ENCODE measurements around the gene SMAD3.

Gene SMAD3

DNA sequence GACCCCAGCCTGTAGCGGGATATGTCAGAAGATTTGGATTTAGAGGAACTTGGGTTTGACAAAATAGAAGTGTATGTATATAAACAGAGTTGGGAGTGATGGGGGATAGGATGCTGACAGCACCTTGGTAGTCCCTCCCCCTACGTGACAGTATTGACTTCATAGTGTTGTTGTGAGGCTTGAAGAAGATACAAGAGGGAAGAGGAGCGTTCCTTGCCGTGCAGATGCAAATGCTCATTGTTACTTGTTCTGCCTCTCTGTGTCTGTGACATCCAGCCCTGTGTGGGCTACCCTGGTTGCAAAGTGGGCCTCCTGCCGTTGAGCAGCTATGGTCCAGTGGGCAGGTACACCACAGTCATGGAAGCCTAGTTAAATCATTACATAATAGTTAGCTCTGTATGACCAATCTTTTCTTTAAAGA lies 45.0 kb downstream of the SMAD3 start:
- no peak for DNase-seq (ENCODE audit: low read depth)
- in situ Hi-C loops (cut with HindIII; ENCODE audit: low sequenced_read_pairs), result no loop called here
- TF ChIP-seq, protein P1, sequence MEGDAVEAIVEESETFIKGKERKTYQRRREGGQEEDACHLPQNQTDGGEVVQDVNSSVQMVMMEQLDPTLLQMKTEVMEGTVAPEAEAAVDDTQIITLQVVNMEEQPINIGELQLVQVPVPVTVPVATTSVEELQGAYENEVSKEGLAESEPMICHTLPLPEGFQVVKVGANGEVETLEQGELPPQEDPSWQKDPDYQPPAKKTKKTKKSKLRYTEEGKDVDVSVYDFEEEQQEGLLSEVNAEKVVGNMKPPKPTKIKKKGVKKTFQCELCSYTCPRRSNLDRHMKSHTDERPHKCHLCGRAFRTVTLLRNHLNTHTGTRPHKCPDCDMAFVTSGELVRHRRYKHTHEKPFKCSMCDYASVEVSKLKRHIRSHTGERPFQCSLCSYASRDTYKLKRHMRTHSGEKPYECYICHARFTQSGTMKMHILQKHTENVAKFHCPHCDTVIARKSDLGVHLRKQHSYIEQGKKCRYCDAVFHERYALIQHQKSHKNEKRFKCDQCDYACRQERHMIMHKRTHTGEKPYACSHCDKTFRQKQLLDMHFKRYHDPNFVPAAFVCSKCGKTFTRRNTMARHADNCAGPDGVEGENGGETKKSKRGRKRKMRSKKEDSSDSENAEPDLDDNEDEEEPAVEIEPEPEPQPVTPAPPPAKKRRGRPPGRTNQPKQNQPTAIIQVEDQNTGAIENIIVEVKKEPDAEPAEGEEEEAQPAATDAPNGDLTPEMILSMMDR (IDR thresholded peaks at IDR 0.05; ENCODE audit: low read depth, low read length, missing control alignments), result no peak
- H3K4me3 ChIP-seq (ENCODE audit: low read depth, low read length), result no peak overlapping the region

DNA sequence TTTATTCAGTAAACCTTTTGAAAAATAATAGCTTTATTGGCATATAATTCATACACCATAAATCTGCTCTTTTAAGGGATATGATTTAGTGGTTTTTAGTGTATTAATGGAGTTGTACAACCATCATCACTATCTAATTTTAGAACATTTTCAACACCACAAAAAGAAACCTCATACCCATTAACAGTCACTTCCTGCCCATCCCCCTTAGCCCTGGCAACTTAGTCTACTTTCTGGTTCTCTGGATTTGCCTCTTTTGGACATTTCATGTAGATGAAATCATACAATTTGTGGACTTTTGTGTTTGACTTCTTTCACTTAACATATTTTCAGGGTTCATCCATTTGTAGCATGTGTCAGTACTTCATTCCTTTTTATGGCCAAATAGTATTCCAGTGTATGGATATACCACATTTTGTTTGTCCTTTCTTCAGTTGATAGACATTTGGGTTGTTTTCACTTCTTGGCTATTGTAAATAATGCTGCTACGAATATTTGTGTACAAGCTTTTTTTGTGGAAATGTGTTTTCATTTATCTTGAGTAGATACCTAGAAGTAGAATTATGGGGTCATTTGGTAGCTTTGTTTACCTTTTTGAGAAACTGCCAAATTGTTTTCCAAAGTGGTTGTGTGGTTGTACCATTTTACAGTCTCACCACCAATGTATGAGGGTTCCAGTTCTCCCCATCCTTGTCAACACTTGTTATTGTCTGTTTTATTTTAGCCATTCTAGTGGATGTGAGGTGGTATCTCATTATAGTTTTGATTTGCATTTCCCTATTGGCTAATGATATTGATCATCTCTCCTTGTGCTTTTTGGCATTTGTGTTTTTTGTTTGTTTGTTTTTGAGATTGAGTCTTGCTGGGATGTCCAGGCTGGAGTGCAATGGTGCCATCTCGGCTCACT lies 45.8 kb downstream of the SMAD3 start:
- H3K4me3 ChIP-seq (ENCODE audit: low read depth, low read length), result no peak overlapping the region
- TF ChIP-seq, protein P1 (IDR thresholded peaks at IDR 0.05; ENCODE audit: low read depth, low read length, missing control alignments), result no peak
- DNase-seq (ENCODE audit: low read depth), result no peak
- in situ Hi-C loops (cut with HindIII; ENCODE audit: low sequenced_read_pairs), result no loop called here

DNA sequence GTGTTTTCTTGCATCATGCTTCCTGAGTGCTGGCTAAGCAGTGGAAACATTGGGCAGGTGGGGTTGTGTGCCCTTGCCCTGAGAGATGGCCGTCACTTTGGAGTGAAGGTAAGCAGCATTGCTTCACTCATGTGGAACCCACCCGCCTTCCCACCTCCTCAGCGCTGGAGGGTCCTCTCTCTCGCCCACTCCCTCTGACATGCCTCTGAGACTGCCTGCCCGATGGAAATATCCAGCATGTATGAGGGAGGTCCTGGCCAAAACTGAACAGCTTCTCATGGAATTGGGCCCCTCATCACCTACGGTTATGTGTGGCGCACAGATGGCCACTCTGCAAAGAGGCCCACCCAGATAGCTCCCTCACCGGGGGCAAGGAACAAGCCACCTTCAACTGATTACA lies 48.6 kb downstream of the SMAD3 start:
- no peak for DNase-seq (ENCODE audit: low read depth)
- H3K4me3 ChIP-seq (ENCODE audit: low read depth, low read length), result no peak overlapping the region
- in situ Hi-C loops (cut with HindIII; ENCODE audit: low sequenced_read_pairs), result no loop called here
- TF ChIP-seq, protein P1 (IDR thresholded peaks at IDR 0.05; ENCODE audit: low read depth, low read length, missing control alignments), result no peak

DNA sequence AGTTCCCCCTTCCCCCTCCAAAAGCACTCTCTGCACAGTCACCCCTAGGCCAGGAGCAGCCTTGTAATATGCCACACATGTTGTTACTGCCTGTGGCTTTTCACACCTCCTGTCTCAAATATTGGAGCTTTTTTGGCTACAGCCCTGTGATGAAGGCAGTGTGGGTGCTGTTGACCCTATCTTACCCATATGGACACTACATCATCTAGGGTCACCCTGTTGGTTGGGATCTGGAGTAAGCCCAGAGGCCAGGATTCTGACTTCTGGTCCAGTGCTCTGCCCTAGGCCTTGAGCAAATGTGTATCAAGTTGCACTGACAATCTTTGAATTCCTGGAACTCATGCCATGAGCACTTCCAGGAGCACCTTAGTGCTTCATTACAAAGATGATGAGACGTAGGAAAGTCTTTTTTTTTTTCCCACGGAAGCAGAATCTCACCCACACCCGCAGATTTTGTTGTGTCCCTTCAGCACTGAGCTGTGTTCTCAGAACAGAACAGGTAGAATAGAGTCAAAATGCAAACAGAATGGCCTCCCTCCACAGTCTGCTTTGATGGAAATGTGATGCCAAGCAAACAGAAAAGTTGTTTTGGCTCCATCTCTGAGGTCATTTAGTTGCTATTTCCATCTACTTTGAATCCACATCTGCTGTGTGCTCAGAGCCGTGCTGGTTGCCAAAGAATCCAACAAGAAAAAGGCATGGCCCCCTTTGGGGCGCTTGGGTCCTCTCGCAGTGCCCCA lies 49.6 kb downstream of the SMAD3 start:
- H3K4me3 ChIP-seq (ENCODE audit: low read depth, low read length), result no peak overlapping the region
- no peak for DNase-seq (ENCODE audit: low read depth)
- in situ Hi-C loops (cut with HindIII; ENCODE audit: low sequenced_read_pairs), result no loop called here
- TF ChIP-seq, protein P1 (IDR thresholded peaks at IDR 0.05; ENCODE audit: low read depth, low read length, missing control alignments), result no peak

DNA sequence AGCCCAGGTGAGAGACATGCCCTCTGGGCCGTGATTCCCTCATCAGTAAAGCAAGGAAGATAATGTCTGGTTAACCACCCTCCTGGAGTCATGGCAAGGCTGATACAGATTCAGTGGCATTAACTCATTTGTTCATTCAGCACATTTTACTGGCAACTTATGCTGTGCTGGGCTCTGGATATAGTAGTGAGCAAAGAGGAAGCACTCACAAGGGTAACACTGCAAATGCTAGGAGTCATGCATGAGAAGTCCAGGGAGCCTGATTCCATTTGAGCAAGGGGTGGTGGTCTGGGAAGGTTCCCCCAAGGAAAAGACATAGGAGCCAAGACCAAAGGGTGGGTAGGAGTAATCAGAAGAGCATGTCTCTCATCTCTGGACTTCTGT lies 50.2 kb downstream of the SMAD3 start:
- no peak overlapping the region for H3K4me3 ChIP-seq (ENCODE audit: low read depth, low read length)
- TF ChIP-seq, protein P1 (IDR thresholded peaks at IDR 0.05; ENCODE audit: low read depth, low read length, missing control alignments), result no peak
- no peak for DNase-seq (ENCODE audit: low read depth)
- in situ Hi-C loops (cut with HindIII; ENCODE audit: low sequenced_read_pairs), result no loop called here

DNA sequence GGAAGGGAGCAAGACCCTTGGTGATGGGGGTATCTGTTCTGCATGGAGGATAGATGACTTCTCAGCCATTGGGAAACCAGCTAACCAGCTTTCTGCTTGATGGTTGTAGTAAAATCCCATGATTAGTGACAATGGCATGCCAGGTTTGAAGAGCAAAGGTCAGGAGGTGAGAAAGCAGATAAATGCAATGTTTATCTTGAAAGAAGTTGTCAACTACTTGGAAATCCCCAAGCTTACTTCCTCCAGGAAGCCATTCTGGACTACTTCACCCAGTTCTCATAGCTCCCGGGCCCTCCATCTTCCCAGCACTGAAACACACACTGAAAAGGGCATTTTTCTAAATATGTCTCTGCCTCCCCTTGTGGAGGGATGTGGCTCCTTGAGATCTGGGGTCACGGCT lies 51.3 kb downstream of the SMAD3 start:
- in situ Hi-C loops (cut with HindIII; ENCODE audit: low sequenced_read_pairs), result no loop called here
- TF ChIP-seq, protein P1 (IDR thresholded peaks at IDR 0.05; ENCODE audit: low read depth, low read length, missing control alignments), result no peak
- no peak overlapping the region for H3K4me3 ChIP-seq (ENCODE audit: low read depth, low read length)
- DNase-seq (ENCODE audit: low read depth), result no peak
